ENCODE measurements around the gene CHD3.
A peak's percentile ranks its signal among the peaks of the same experiment; 100 is the strongest.

The CHD3 gene

GRCh38 chr17:7850701-7851437 lies 37.7 kb upstream of the CHD3 start:
- TF ChIP-seq, protein P1, sequence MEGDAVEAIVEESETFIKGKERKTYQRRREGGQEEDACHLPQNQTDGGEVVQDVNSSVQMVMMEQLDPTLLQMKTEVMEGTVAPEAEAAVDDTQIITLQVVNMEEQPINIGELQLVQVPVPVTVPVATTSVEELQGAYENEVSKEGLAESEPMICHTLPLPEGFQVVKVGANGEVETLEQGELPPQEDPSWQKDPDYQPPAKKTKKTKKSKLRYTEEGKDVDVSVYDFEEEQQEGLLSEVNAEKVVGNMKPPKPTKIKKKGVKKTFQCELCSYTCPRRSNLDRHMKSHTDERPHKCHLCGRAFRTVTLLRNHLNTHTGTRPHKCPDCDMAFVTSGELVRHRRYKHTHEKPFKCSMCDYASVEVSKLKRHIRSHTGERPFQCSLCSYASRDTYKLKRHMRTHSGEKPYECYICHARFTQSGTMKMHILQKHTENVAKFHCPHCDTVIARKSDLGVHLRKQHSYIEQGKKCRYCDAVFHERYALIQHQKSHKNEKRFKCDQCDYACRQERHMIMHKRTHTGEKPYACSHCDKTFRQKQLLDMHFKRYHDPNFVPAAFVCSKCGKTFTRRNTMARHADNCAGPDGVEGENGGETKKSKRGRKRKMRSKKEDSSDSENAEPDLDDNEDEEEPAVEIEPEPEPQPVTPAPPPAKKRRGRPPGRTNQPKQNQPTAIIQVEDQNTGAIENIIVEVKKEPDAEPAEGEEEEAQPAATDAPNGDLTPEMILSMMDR (IDR thresholded peaks at IDR 0.05; ENCODE audit: insufficient read depth, low read depth, low read length, missing control alignments), result no peak

GRCh38 chr17:7851438-7852261 lies 36.9 kb upstream of the CHD3 start:
- TF ChIP-seq, protein P1 (IDR thresholded peaks at IDR 0.05; ENCODE audit: insufficient read depth, low read depth, low read length, missing control alignments), result peak; percentile 97
- DNase-seq (ENCODE audit: low read depth), result peak; percentile 96
- H3K4me3 ChIP-seq (ENCODE audit: low read depth, low read length), result peak overlapping the region; percentile 36

More at GRCh38 chr17:7850701-7851437, 37.7 kb upstream of the CHD3 start:
- H3K4me3 ChIP-seq (ENCODE audit: low read depth, low read length), result peak overlapping the region; percentile 36
- no peak for DNase-seq (ENCODE audit: low read depth)

DNA sequence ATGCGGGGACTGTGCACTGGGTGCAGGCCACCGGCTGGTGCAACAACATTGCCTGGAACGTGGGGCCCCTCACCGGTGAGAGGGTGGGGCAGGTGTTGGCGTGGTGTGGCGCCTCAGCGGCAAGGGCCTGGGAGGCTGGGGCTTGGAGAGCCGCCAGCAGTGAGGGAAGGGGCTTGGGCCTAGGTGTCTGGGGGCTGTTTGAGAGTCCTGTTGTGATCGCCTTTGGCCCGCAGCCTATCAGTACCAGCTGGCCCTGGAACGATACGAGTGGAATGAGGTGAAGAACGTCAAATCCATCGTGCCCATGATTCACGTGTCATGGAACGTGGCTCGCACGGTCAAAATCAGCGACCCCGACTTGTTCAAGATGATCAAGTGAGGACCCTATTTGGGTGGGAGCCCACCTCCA lies 36.3 kb upstream of the CHD3 start:
- DNase-seq (ENCODE audit: low read depth), result no peak
- TF ChIP-seq, protein P1 (IDR thresholded peaks at IDR 0.05; ENCODE audit: insufficient read depth, low read depth, low read length, missing control alignments), result no peak
- H3K4me3 ChIP-seq (ENCODE audit: low read depth, low read length), result no peak overlapping the region

GRCh38 chr17:7852919-7853690 lies 35.5 kb upstream of the CHD3 start:
- DNase-seq (ENCODE audit: low read depth), result no peak
- no peak overlapping the region for H3K4me3 ChIP-seq (ENCODE audit: low read depth, low read length)
- TF ChIP-seq, protein P1 (IDR thresholded peaks at IDR 0.05; ENCODE audit: insufficient read depth, low read depth, low read length, missing control alignments), result no peak

DNA sequence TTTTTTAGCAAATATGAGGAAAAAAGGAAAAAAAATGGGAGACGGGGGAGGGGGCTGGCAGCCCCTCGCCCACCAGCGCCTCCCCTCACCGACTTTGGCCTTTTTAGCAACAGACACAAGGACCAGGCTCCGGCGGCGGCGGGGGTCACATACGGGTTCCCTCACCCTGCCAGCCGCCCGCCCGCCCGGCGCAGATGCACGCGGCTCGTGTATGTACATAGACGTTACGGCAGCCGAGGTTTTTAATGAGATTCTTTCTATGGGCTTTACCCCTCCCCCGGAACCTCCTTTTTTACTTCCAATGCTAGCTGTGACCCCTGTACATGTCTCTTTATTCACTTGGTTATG lies 34.9 kb upstream of the CHD3 start:
- H3K4me3 ChIP-seq (ENCODE audit: low read depth, low read length), result no peak overlapping the region
- TF ChIP-seq, protein P1 (IDR thresholded peaks at IDR 0.05; ENCODE audit: insufficient read depth, low read depth, low read length, missing control alignments), result no peak
- no peak for DNase-seq (ENCODE audit: low read depth)

GRCh38 chr17:7854078-7854777 lies 34.4 kb upstream of the CHD3 start:
- TF ChIP-seq, protein P1 (IDR thresholded peaks at IDR 0.05; ENCODE audit: insufficient read depth, low read depth, low read length, missing control alignments), result no peak
- H3K4me3 ChIP-seq (ENCODE audit: low read depth, low read length), result no peak overlapping the region
- no peak for DNase-seq (ENCODE audit: low read depth)

All from GM12865 (cell line).